IMR-90 (cell line): ENCODE measurements around the gene CPLX4. TPM values are rescaled to one million over a fixed set of nuclear protein-coding genes. Genes with fewer than 3 reads are reported as not detected.

Experiments used
- ATAC-seq: fragments of 200-7000 bp; cut with Tn5 transposase; 2 replicates; pipeline ENCODE4 v1.9.1; 2020; ENCODE audit warnings: low read depth, mild to moderate bottlenecking, moderate library complexity
- BruUV-seq: library from RNA; stranded (reverse); fragments of 400-500 nt; replicated peaks from 2 replicates; lab custom pipeline; 2021; lab: Mats Ljungman, UMichigan
- CTCF ChIA-PET: fragments of 300-600 bp; formaldehyde crosslinking; extraction: SDS; loops from one replicate; lab custom pipeline; 2021; ENCODE audit warnings: antibody characterized with exemption; lab: Yijun Ruan, JAX
- POLR2A ChIA-PET: fragments of 300-600 bp; sonication (Branson Sonifier 250); formaldehyde crosslinking; loops from one replicate; lab custom pipeline; 2022; ENCODE audit warnings: antibody characterized with exemption; ENCODE audit not compliant: unreplicated experiment; lab: Charles Lee
- DNase-seq: peaks from one replicate; pipeline ENCODE4 v3.0.0; 2013
- H2AFZ ChIP-seq: replicated peaks from 2 replicates; pipeline ENCODE3; 2013; ENCODE audit warnings: low read length, mild to moderate bottlenecking; ENCODE audit not compliant: poor library complexity
- H2AK5ac ChIP-seq: 2 replicates; pipeline ENCODE4 v1.6.1; 2013; ENCODE audit warnings: low read depth, low read length, inconsistent platforms
- H2AK9ac ChIP-seq: replicated peaks from 2 replicates; pipeline ENCODE3; 2013; ENCODE audit warnings: mild to moderate bottlenecking, low read depth, low read length, moderate library complexity; ENCODE audit not compliant: poor library complexity
- H2BK120ac ChIP-seq: 2 replicates; pipeline ENCODE4 v1.6.1; 2013; ENCODE audit warnings: low read depth, low read length, inconsistent platforms
- H2BK15ac ChIP-seq: 3 replicates; pipeline ENCODE4 v1.6.1; 2013; ENCODE audit warnings: low read depth, low read length, inconsistent platforms
- H2BK20ac ChIP-seq: 2 replicates; pipeline ENCODE4 v1.6.1; 2013; ENCODE audit warnings: low read depth, mild to moderate bottlenecking, inconsistent platforms, low read length, moderate library complexity
- H2BK5ac ChIP-seq: 2 replicates; pipeline ENCODE4 v1.6.1; 2013; ENCODE audit warnings: mild to moderate bottlenecking, low read depth, low read length, inconsistent platforms; ENCODE audit not compliant: poor library complexity, severe bottlenecking
- H3K14ac ChIP-seq: replicated peaks from 2 replicates; pipeline ENCODE4 v1.6.1; 2013; ENCODE audit warnings: low read depth, low read length, inconsistent platforms
- H3K18ac ChIP-seq: 2 replicates; pipeline ENCODE4 v1.6.1; 2013; ENCODE audit warnings: low read depth, low read length, control low read depth
- H3K23ac ChIP-seq: 2 replicates; pipeline ENCODE4 v1.6.1; 2013; ENCODE audit warnings: low read depth, low read length, inconsistent platforms
- H3K27ac ChIP-seq: 2 replicates; pipeline ENCODE4 v1.5.1; 2013; ENCODE audit warnings: mild to moderate bottlenecking, control low read depth, low read length; ENCODE audit not compliant: insufficient read depth
- H3K27me3 ChIP-seq: 2 replicates; pipeline ENCODE4 v1.6.1; 2013; ENCODE audit warnings: low read length; ENCODE audit not compliant: control insufficient read depth, insufficient read depth
- H3K36me3 ChIP-seq: 2 replicates; pipeline ENCODE4 v1.6.1; 2013; ENCODE audit warnings: low read length, mixed read lengths; ENCODE audit not compliant: control insufficient read depth, insufficient read depth
- H3K4ac ChIP-seq: 2 replicates; pipeline ENCODE4 v1.6.1; 2013; ENCODE audit warnings: low read depth, low read length, inconsistent platforms
- H3K4me1 ChIP-seq: 2 replicates; pipeline ENCODE4 v1.6.1; 2013; ENCODE audit warnings: low read length, mixed read lengths; ENCODE audit not compliant: control insufficient read depth, insufficient read depth
- H3K4me2 ChIP-seq: 2 replicates; pipeline ENCODE4 v1.6.1; 2013; ENCODE audit warnings: low read depth, mild to moderate bottlenecking, control low read depth, low read length, moderate library complexity
- H3K4me3 ChIP-seq: 2 replicates; pipeline ENCODE4 v1.5.1; 2013; ENCODE audit warnings: low read depth, mild to moderate bottlenecking, control low read depth, low read length, moderate library complexity; ENCODE audit not compliant: insufficient read depth
- H3K56ac ChIP-seq: 2 replicates; pipeline ENCODE4 v1.6.1; 2013; ENCODE audit warnings: low read length, inconsistent platforms; ENCODE audit not compliant: insufficient read depth; ENCODE audit errors: extremely low read depth
- H3K79me1 ChIP-seq, 2 experiments: 2 replicates each; pipeline ENCODE4 v1.6.1; 2013; ENCODE audit warnings: low read length in 2 of 2, inconsistent platforms in 1 of 2, low read depth in 1 of 2
- H3K9ac ChIP-seq: 2 replicates; pipeline ENCODE4 v1.6.1; 2013; ENCODE audit warnings: low read depth, low read length, control low read depth
- H3K9me1 ChIP-seq: 2 replicates; pipeline ENCODE4 v1.6.1; 2013; ENCODE audit warnings: low read length, inconsistent platforms; ENCODE audit not compliant: insufficient read depth
- H3K9me3 ChIP-seq: 2 replicates; pipeline ENCODE4 v1.6.1; 2013; ENCODE audit warnings: low read length; ENCODE audit not compliant: control insufficient read depth, insufficient read depth
- H4K20me1 ChIP-seq: 2 replicates; pipeline ENCODE4 v1.6.1; 2013; ENCODE audit warnings: low read length, inconsistent platforms; ENCODE audit not compliant: insufficient read depth
- H4K5ac ChIP-seq: 2 replicates; pipeline ENCODE4 v1.6.1; 2013; ENCODE audit warnings: mild to moderate bottlenecking, low read depth, low read length, control low read depth
- H4K8ac ChIP-seq, 2 experiments: 2 replicates each; pipeline ENCODE4 v1.6.1; 2013; ENCODE audit warnings: low read depth in 2 of 2, low read length in 2 of 2, control low read depth in 1 of 2, inconsistent platforms in 1 of 2
- H4K91ac ChIP-seq: 2 replicates; pipeline ENCODE4 v1.6.1; 2013; ENCODE audit warnings: low read depth, low read length, inconsistent platforms; ENCODE audit not compliant: insufficient read depth
- CHD1 ChIP-seq: IDR thresholded peaks from 2 replicates; pipeline ENCODE4 v1.6.1; 2012; ENCODE audit warnings: low read depth, low read length, improper control_type of control experiment
- ELK1 ChIP-seq: fragments of 150-350 bp; IDR thresholded peaks from 2 replicates; pipeline ENCODE4 v1.6.1; 2016; ENCODE audit warnings: low read depth, mild to moderate bottlenecking, low read length, moderate library complexity, borderline replicate concordance
- RCOR1 ChIP-seq: IDR thresholded peaks from 2 replicates; pipeline ENCODE4 v1.6.1; 2012; ENCODE audit warnings: mild to moderate bottlenecking, low read length, improper control_type of control experiment; ENCODE audit not compliant: insufficient replicate concordance
- SMC3 ChIP-seq: fragments of 150-350 bp; IDR thresholded peaks from 2 replicates; pipeline ENCODE4 v1.6.1; 2016; ENCODE audit warnings: low read depth, mild to moderate bottlenecking, antibody characterized with exemption, low read length, moderate library complexity
- WGBS, 2 experiments: methylation state at CpG; one replicate each; pipeline versions ENCODE4 v1.1.5 to v1.1.7; 2013; ENCODE audit warnings: missing lambda C conversion rate in 2 of 2; ENCODE audit not compliant: insufficient read length in 1 of 2; ENCODE audit errors: extremely low coverage in 2 of 2; 5-methylcytosine and 5-hydroxymethylcytosine counted together
- dilution Hi-C: fragments of 300-500 bp; cut with HindIII; formaldehyde crosslinking; loops from one replicate; pipeline ENCODE4 v1.14.3; 2018; ENCODE audit warnings: low sequenced_read_pairs; ENCODE audit not compliant: unreplicated experiment
- in situ Hi-C: fragments of 300-500 bp; cut with MboI; formaldehyde crosslinking; loops from 3 replicates; pipeline ENCODE4 v1.14.3; 2019; ENCODE audit warnings: low sequenced_read_pairs, inconsistent platforms, mixed read lengths
- intact Hi-C: fragments of 100-400 bp; cut with micrococcal nuclease; formaldehyde crosslinking; loops from 2 replicates; pipeline ENCODE4 v1.10.0; 2022
- polyA plus RNA-seq, 3 experiments: library from polyadenylated mRNA; depleted of rRNA; stranded (reverse); fragments of >200 nt; gene quantifications; 2 replicates each; pipeline ENCODE4 v1.2.3, GENCODE V29; 2012; ENCODE audit warnings: low replicate concordance in 1 of 3
- total RNA-seq: library from RNA; depleted of rRNA; stranded (reverse); fragments of >200 nt; gene quantifications from 2 replicates; pipeline ENCODE4 v1.2.3, GENCODE V29; 2012

Gene CPLX4
- total and polyA plus RNA-seq, 2 of the 4 experiments (the other 2 are of a cell fraction): not detected

DNA sequence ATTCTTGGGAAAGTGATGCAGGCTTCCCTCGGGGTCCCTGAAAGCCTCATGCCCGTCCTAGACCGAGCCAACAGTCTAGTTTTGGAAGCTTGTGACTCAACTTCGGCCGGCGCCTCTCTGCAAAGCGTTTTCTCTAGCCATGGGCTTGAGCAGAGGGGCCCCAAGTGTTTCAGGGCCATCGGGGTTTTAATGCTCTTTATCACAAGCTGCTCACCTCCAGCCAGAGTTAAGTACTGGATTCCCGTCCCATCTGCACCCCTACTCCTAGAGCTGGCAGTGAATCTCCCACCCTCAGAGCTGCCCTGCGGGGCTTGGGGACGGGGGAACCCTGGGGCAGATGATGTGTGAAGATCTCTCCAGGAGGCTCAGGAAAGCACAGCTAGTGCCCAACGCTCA lies 52.5 kb downstream of the CPLX4 start:
- H4K20me1 ChIP-seq: peaks cover 2% of the 10 kb centered on the region; the same call in 1 of the 2 replicates
- no TSS peak for BruUV-seq
- H3K9me1 ChIP-seq: no peaks in the 10 kb centered on the region
- WGBS, 2 experiments: 0% methylated on average over 1 of the region's 12 CpGs; no CpG with 5 or more reads in 1 of the 2 experiments
- in situ Hi-C loops (no loop called here), dilution Hi-C loops (no loop called here), intact Hi-C loops (no loop called here)
- ChIA-PET POLR2A (no interaction called here), CTCF (no interaction called here)
- no peak overlapping the region for H3K9ac ChIP-seq
- H3K4me3 ChIP-seq: no peak overlapping the region
- H3K27ac ChIP-seq: no peak overlapping the region
- H4K91ac ChIP-seq: no peak overlapping the region
- H3K23ac ChIP-seq: no peak overlapping the region
- no peaks in the 10 kb centered on the region for H3K4me1 ChIP-seq
- no peaks in the 10 kb centered on the region for H3K79me1 ChIP-seq
- H2BK5ac ChIP-seq: no peak overlapping the region
- no peak overlapping the region for H4K5ac ChIP-seq
- peaks cover 18% of the 10 kb centered on the region; the same call in 1 of the 2 replicates for H3K9me3 ChIP-seq
- no peak overlapping the region for H2AFZ ChIP-seq
- no peak overlapping the region for H3K18ac ChIP-seq
- no peak overlapping the region for H4K8ac ChIP-seq
- H2BK20ac ChIP-seq: no peak overlapping the region
- no peak overlapping the region for H2AK5ac ChIP-seq
- H3K56ac ChIP-seq: no peak overlapping the region
- no peaks in the 10 kb centered on the region for H3K36me3 ChIP-seq
- no peak overlapping the region for H3K4ac ChIP-seq
- no peak for TF ChIP-seq CHD1
- TF ChIP-seq RCOR1: no peak
- TF ChIP-seq SMC3: no peak
- no peak for TF ChIP-seq ELK1
- no peak for DNase-seq
- peaks cover 79% of the 10 kb centered on the region for H3K27me3 ChIP-seq
- ATAC-seq: no peak
- H2BK15ac ChIP-seq: no peak overlapping the region
- H2AK9ac ChIP-seq: no peak overlapping the region
- no peak overlapping the region for H2BK120ac ChIP-seq
- H3K14ac ChIP-seq: no peak overlapping the region
- H3K4me2 ChIP-seq: no peak overlapping the region
